C4-2B (cell line): ENCODE results near the gene PARD3.

Experiments used
- ZFX ChIP-seq: fragments of 450-650 bp; IDR thresholded peaks from 2 replicates; pipeline ENCODE4 v1.6.1; 2017
- TF ChIP-seq, protein P1 (sequence below): fragments of 450-650 bp; conservative IDR thresholded peaks from 2 replicates; pipeline ENCODE4 v1.5.1; 2017; ENCODE audit warnings: mild to moderate bottlenecking

DNA sequence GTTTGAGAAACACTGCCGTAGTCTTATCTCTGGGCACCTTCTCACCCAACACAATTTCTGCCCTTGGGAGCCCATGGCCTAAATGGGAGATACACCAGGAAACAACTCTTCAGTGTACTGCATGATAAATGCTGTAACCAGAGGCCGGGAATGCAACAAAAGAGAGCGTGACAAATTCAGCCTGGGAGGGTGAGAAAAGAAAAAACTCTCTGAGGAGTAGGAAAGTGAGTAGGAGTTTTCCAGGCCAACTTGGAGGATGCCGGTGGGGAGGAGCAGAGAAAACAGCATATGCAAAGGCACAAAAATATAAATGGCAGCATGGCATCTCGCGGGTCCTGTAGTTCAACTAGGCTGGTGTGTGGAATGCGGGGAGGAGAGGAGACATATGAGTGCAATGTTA is 624.5 kb downstream of the PARD3 start:
- TF ChIP-seq, protein P1, sequence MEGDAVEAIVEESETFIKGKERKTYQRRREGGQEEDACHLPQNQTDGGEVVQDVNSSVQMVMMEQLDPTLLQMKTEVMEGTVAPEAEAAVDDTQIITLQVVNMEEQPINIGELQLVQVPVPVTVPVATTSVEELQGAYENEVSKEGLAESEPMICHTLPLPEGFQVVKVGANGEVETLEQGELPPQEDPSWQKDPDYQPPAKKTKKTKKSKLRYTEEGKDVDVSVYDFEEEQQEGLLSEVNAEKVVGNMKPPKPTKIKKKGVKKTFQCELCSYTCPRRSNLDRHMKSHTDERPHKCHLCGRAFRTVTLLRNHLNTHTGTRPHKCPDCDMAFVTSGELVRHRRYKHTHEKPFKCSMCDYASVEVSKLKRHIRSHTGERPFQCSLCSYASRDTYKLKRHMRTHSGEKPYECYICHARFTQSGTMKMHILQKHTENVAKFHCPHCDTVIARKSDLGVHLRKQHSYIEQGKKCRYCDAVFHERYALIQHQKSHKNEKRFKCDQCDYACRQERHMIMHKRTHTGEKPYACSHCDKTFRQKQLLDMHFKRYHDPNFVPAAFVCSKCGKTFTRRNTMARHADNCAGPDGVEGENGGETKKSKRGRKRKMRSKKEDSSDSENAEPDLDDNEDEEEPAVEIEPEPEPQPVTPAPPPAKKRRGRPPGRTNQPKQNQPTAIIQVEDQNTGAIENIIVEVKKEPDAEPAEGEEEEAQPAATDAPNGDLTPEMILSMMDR: no peak
- no peak for TF ChIP-seq ZFX
